Stimulated activated naive CD8-positive, alpha-beta T cell treated with anti-CD3 and anti-CD28 coated beads, Interleukin-15, Interleukin-2, amounts not matched to agents 100 U/mL and 50 U/mL, for 24 hours (primary cell): Measurements from ENCODE around the gene YPEL3.

Experiments
- ATAC-seq: fragments of 150-1000 bp; cut with Tn5 transposase; one replicate; pipeline ENCODE4 v1.10.0; 2021
- DNase-seq: peaks from one replicate; pipeline ENCODE4 v3.0.0; 2021

The YPEL3 gene

DNA sequence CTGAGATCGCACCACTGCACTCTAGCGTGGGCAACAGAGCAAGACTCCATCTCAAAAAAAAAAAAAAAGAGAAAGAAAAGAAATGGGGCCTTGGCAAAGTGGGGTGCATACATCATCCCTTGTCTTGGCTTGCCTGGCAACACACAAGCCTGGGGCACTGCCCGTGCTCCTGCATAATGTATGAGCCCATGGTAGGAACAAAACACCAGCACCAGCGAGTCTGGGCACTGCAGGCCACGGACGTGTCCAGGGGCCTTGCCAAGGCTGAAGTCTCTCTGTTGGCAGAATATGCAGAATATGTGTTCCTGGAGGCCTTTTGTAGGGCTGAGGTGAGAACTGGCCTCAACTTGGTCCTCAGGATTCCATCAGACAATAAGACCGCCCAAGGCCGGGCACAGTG, 46.1 kb downstream of the YPEL3 start:
- no peak for DNase-seq
- ATAC-seq, result no peak

GRCh38 chr16:30046588-30046987, 49.4 kb downstream of the YPEL3 start:
- ATAC-seq (no peak), DNase-seq (no peak)

DNA sequence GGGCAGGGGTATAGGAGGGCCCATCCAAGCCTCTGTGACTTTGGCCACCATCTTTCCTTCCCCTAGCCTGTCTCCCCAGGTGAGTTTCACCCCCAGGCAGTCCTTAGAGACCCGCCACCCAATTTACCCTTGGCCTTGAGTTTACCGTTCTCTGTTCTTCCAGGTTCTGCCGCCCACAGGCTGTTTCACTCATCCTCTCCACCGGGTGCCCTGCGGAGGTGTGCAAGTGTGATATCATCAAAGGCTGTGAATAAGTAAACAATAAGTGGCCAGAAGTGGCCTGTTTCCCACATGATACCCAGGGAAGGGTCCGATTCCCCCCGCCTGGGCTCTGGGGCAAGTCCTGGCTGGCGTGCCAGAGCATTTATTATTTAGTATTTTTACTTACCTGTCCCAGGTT, 49.8 kb downstream of the YPEL3 start:
- ATAC-seq (no peak), DNase-seq (no peak)
